CD4-positive, alpha-beta T cell treated with Interleukin-10 for 1 hour (primary cell): ENCODE results near the gene PPP1R7.
"Not testable (repeated sequence)": the region's sequence is repeated elsewhere in the genome, so short reads cannot be mapped to it uniquely, and the experiment has no call there.

Experiments used
- DNase-seq: peaks from one replicate; pipeline ENCODE4 v3.0.0-alpha.2; 2020

Gene PPP1R7

GRCh38 chr2:241177526-241178334 lies 27.5 kb downstream of the PPP1R7 start:
- DNase-seq: no peak

GRCh38 chr2:241178961-241179360 lies 28.7 kb downstream of the PPP1R7 start:
- no peak for DNase-seq

- no peak for DNase-seq
Observed at GRCh38 chr2:241179899-241180298, 29.6 kb downstream of the PPP1R7 start.

- no peak for DNase-seq
Observed at GRCh38 chr2:241180495-241180894, 30.2 kb downstream of the PPP1R7 start.

GRCh38 chr2:241182126-241182525 lies 31.9 kb downstream of the PPP1R7 start:
- no peak for DNase-seq

DNA sequence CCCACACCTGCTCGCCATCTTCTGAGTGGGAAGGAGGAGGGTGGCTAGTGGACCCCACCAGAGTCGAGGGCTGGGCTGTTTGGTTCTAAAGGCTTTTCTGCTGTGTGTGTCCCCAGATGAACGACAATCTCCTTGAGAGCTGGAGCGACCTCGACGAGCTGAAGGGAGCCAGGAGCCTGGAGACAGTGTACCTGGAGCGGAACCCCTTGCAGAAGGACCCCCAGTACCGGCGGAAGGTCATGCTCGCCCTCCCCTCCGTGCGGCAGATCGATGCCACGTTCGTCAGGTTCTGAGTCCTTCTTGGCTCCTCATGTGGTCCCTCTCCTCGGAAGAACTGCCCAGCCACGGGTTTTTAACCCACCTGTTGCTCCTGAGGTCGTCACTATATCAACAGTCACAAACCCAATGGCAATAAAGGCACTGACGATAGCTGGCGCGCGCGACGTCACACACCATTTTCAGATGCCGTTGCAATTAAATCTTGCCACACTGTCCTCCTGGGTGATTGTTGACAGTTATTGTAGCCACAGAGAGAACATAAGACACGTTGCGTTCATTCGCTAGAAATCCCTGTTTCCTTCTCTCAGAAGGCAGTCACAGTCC lies 32.4 kb downstream of the PPP1R7 start:
- DNase-seq: no peak

DNA sequence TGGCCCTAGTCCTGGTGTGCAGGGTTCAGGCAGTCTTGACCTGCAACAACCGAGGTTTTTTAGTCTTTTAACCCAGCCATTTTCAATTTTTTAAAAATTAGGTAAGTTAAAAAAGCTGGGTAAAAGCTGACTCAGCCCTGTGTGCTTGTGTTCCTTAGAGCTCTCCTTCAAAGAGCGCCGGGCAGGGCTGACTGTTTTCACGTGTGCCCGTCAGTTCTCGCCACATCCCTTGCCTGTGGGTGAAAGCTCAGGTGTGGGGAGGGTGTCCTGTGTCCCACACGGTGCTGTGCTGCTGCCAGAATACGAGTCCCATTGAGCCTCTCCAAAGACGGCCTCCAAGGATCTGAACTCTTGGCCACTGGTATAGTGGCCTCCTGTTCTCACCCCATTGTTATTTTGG lies 33.0 kb downstream of the PPP1R7 start:
- DNase-seq: no peak

DNA sequence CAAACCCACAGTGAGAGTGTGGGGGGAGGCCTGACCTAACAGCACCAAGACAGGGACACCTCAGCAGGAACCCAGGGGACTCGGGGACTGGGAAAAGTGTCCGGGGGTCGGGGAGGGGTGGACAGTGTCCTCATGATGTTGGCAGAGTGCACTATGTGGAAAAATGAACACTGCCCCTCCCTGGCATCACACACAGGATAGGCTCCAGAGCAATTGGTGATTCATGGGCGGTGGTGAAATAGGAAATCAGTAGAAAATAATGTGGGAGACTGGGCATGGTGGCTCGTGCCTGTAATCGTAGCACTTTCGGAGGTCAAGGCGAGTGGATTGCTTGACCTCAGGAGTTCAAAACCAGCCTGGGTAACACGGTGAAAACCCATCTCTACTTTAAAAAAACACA lies 34.6 kb downstream of the PPP1R7 start:
- DNase-seq: no peak

DNA sequence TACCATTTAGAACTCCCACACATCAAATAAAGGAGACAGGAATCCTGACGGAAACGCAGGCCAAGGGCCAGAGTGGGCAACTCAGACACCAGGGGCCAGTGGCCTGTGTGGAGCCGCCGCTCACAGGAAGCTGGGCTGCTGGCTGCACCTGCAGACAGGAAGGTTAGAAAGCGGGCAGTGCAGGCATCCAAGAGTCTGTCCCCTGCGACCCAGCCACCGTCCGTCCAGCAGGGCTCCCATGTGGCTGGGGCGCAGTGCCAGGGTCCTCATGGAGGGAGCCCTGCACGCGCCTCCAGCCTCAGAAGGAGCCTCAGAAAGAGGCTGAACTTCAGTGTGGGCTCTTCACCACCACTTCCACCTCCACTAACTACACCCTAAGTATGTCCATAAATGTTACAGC lies 35.7 kb downstream of the PPP1R7 start:
- no peak for DNase-seq

DNA sequence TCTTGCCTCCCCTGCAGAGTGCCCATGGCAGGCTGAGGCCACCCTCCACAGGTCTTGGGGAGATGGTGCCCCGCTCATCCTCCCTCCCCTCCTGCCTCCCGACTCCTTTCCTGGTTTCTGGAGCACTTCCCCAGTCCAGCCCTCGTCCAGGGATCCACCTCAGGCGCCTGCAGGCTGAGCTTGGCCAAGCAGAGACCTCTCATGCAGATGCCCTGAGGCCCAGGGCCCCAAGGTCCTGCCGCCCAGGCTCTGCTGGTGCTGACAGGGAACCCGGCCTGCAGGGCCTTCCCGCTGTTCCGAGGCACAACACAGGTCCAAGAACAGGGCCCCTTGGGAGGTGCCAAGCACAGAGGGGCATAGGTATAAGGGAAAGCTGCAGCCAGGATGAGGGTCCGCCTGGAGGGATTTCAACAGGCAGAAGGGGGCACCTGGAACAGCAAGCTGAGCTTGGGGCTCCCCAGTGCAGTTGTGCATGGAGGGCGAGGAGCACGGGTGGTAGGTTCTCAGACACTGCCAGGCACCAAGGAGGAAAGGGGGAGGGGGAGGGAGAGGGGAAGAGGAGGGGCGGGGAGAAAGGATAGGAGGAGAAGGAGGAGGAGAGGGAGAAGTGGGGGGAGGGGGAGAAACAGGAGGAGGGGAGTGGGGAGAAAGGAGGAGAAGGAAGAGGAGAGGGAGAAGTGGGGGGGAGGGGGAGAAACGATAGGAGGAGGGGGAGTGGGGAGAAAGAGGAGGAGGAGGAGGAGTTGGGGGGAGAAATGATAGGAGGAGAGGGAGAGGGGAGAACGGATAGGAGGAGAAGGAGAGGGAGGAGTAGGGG lies 37.0 kb downstream of the PPP1R7 start:
- DNase-seq: no peak

DNA sequence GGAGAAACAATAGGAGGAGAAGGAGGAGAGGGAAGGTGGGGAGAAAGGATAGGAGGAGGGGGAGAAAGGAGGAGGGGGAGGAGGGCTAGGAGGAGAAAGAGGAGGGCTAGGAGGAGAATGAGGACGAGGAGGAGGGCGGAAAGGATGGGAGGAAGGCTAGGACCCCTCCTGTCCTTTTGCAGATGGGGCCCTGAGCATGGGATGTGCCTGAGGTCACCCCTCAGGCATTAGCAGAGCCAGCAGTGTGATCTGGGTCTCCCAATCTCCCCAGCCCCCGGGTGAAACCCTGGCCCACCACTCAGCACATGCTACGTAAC lies 37.6 kb downstream of the PPP1R7 start:
- no peak for DNase-seq

GRCh38 chr2:241188361-241189092 lies 38.3 kb downstream of the PPP1R7 start, which contains the start of gene ANO7:
Gene ANO7, plus strand, starts transcription at chr2:241188677. Its CDS starts 1,387 bp downstream, at chr2:241190064.
- no peak for DNase-seq

GRCh38 chr2:241189093-241189855 lies 39.0 kb downstream of the PPP1R7 start:
- no peak for DNase-seq

DNA sequence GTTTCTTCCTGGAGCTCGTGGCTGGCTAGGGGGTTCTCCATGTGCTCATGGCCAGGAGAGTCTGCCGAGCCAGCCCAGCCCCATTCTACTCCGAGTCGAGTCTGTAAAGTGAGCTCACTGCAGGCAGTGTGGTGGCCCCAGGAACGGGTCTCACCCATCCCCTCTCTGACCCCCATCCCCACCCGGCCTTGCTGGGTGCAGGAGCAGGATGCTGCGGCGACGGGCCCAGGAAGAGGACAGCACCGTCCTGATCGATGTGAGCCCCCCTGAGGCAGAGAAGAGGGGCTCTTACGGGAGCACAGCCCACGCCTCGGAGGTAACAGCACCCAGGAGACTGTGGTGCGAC lies 39.6 kb downstream of the PPP1R7 start:
- no peak for DNase-seq

DNA sequence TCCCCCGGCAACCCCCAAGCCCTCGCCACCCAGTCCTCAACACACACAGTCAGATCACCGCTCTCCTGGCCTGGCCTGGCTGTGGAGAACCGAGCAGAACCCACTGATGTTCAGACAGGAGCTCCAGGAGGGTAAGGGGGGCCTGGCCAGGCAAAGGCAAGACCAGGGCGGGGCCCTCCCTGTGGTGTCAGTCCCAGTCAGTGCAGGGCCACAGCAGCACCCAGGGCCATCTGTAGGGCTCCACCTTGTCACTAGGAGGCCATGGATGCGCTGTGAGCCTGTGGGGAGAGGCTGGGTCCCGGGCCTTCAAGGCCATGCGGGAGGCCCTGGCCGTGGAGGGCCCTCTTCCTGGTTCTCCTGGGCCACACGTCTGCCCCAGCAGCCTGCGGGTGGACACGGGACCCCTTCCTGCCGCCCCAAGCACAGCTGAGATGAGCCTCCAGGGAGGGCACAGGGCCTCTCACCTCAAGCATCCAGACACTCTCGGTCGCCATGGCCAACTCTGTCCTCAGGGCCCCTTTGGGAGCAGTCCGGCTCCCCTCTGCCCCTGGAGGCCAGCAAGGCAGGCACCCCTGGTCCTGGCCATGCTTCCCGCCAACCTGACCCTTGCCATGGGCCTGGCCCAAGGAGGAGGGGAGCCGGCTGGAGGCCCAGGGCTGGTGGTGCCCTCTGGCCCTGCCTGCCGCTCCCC lies 40.2 kb downstream of the PPP1R7 start:
- DNase-seq: no peak

DNA sequence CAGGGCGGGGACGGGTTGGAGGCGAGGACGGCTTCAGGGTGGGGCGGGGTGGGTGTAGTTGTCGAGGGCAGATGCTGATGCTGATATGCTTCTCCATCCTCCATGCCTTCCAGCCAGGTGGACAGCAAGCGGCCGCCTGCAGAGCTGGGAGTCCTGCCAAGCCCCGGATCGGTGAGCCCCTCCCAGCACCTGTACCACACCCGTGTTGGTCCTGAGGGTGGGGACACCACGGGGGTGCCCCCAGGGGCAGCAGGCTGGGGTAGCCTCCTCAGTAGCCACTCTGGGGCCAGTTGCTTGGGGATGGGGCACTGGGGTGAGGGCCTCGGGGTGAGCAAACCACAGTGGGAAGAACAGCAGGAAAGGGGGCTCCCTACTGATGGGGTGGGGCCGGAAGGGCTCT lies 40.8 kb downstream of the PPP1R7 start:
- no peak for DNase-seq

DNA sequence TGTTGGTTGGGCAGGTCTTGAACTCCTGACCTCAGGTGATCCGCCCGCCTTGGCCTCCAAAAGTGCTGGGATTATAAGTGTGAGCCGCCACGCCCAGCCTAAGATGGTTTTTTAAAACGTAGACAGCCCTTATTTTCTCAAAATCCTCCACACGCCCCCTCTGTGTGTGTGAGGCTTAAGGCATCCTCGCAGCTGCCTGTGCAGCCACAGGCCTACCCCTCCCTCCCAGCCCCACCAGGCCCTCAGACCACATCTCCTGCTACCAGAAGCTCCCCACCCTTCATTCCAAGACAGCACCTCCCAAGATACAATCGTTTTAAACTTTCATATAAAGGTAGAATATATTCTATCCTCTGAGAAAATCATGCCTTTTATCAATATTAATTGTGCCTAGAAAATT lies 43.0 kb downstream of the PPP1R7 start:
- no peak for DNase-seq

GRCh38 chr2:241194811-241195210 lies 44.5 kb downstream of the PPP1R7 start:
- no peak for DNase-seq

DNA sequence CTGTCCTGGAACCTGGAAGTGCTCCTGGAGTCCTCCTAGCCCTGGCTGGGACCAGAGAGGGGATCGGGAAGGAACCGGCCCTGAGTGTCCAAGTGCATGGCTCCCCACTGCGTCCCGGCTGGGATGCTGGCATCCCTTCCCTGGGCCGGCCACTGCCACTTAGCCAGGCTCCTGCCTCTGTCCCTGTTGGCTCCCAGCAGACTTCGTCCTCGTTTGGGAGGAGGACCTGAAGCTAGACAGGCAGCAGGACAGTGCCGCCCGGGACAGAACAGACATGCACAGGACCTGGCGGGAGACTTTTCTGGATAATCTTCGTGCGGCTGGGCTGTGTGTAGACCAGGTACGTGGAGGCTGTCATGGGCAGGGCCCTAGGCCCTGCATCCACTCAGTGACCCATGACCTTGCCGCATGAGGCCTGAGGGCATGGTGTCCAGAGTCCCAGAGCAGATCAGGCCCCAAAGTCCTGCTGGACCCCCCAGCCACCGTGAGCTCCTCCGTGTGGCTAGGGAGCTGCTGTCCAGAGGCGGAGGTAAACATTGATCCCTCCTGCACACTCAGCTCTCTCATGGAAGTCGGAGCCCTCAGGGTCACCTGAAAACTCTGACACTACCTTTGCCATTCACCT lies 45.4 kb downstream of the PPP1R7 start:
- DNase-seq: no peak

DNA sequence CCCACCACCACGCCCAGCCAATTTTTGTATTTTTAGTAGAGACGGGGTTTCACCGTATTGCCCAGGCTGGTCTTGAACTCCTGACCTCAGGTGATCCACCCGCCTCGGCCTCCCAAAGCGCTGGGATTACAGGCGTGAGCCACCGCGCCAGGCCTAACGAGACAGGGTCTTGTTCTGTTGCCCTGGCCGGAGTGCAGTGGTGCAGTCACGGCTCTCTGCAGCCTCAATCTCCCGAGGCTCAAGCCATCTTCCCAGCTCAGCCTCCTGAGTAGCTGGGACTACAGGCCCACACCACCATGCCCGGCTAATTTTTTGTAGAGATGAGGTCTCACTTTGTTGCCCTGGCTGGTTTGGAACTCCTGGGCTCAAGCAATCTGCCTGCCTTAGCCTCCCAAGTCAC lies 47.0 kb downstream of the PPP1R7 start:
- DNase-seq: not testable (repeated sequence)

- no peak for DNase-seq
Observed at GRCh38 chr2:241197947-241198346, 47.7 kb downstream of the PPP1R7 start.
